Stimulated activated CD8-positive, alpha-beta memory T cell treated with anti-CD3 and anti-CD28 coated beads, Interleukin-4, amount 100 ng/mL, for 48 hours (primary cell): Measurements from ENCODE around the gene NSL1.
"Not testable (repeated sequence)": the region's sequence is repeated elsewhere in the genome, so short reads cannot be mapped to it uniquely, and the experiment has no call there.

Source experiments
- DNase-seq: peaks from one replicate; pipeline ENCODE4 v3.0.0-alpha.2; 2020

Gene NSL1

GRCh38 chr1:212791676-212792395 lies at the start of gene NSL1, which contains the start of gene TATDN3:
Gene NSL1 (minus strand): TSS chr1:212791777. CDS start chr1:212791763, 14 bp downstream.
Gene TATDN3 (plus strand): TSS chr1:212791894. CDS start chr1:212791922, 28 bp downstream.
- DNase-seq = peak; percentile 100

DNA sequence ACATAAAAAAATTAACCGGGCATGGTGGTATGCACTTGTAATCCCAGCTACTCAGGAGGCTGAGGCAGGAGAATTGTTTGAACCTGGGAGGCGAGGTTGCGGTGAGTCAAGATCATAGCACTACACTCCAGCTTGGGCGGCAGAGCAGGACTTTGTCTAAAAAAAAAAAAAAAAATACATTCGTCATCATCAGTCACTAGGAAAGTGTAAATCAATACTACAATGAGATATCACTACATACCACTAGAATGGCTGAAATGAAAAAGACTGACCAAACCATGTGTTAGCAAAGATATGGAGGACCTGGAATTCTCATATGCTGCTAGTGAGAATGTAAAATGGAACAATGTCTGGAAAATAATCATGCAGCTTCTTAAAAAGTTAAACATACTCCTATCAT lies 46.6 kb upstream of the NSL1 start:
- DNase-seq = no peak

DNA sequence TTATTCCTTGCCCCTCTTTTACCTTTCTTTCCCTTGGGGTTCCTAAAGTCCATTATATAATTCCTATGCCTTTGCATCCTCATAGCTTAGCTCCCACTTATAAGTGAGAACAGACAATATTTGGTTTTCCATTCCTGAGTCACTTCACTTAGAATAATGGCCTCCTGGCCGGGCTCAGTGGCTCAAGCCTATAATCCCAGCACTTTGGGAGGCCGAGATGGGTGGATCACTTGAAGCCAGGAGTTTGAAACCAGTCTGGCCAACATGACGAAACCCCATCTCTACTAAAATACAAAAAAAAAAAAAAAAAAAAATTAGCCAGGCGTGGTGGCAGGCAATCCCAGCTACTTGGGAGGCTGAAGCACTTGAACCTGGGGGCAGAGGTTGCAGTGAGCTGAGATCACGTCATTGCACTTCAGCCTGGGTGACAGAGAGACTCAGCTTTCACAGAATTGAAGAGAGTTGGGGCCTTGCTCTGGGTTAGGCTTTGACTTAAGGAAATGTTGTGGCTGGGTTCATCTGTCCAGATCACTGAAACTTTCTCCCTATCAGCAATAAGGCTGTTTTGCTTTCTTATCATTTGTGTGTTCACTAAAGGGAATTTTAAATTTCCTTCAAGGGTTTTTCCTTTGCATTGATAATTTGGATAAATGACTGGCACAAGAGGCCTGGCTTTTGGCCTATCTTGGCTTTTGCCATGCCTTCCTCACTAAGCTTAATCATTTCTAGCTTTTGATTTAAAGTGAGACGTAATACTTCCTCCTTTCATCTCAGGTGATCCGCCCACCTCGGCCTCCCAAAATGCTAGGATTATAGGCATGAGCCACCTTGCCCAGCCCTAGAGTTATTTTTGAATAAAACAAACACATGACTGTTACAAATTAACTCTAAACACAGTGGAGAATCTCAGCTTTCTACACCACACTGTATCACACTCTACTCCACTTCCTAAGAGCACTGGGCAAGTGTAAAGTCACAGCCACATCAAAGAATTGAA lies 41.9 kb upstream of the NSL1 start:
- DNase-seq = not testable (repeated sequence)

GRCh38 chr1:212828395-212828794 lies 36.8 kb upstream of the NSL1 start:
- DNase-seq = no peak

- no peak for DNase-seq
Observed at GRCh38 chr1:212827831-212828278, 36.3 kb upstream of the NSL1 start.

DNA sequence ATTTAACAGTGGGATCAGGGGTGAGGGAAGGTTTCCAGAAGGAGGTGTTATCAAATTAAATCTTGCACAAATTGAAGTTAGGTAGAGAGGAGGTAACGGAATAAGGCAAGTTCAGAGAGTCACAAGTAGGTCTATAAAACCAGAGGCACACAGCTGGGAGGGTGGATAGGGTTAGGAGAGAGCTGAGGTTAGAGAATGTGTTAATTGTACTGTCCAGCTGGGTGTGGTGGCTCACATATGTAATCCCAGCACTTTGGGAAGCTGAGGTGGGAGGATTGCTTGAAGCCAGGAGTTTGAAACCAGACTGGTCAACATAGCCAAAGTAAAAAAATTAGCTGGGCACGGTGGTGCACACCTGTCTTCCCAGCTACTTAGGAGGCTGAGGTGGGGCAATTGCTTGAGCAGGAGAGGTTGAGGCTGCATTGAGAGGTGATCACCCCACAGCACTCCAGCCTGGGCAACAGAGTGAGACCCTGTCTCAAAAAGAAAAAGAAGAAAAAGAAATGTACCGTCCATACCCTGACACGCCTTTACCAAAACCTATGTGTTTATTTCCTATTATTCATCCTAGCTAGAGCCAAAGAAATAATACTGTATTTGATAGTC lies 35.7 kb upstream of the NSL1 start:
- no peak for DNase-seq

DNA sequence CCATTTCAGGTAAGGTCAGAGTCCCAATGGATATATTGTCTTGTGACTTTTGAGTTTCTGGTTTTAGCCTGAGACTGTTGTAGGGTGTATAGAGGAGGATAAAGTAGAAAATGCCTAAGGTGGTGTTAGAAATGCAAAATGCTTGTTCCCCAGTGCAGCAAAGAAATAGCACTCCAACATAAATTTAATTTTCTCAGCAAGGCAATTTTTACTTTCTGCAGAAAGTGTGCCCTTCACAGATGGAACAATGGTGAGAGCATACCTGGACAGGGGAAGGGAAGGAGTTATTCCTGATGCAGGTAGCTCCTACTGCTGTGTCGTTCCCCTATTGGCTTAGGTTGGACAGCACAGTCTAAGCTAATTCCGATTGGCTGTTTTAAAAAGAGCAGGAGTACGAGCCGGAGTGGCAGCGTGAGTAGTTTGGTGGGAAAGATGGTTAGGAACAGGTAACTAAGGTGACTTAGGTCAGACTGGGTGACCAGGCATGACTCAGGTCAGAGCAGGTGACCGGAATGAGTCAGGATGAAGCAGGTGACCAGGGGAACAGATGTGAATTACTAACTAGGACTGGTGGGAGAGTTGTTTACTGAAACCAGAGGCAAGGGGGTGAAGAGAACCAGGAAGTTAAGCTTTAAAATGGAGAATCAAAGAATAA lies 34.3 kb upstream of the NSL1 start:
- DNase-seq = no peak

- DNase-seq = no peak
Observed at GRCh38 chr1:212824201-212824600, 32.6 kb upstream of the NSL1 start.

GRCh38 chr1:212822956-212823355 lies 31.4 kb upstream of the NSL1 start:
- no peak for DNase-seq

DNA sequence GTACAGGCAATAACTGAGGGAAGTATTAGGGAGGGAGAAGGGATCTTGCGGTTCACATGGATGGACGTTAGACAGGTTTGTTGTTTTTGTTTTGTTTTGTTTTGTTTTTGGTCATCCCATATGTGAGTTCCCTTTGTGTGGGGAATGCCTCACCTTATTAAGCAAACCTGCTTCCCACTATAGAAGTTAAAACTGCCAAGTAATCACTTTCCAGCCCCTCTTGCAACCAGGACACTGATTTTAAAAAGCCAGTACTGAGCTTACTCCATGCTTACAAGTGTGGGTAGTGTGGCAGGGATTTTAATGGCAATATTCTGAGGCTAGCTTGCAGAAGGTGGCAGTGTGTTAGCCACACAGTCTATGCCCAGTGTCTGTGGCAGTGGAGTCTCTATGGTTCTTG lies 29.4 kb upstream of the NSL1 start:
- no peak for DNase-seq

DNA sequence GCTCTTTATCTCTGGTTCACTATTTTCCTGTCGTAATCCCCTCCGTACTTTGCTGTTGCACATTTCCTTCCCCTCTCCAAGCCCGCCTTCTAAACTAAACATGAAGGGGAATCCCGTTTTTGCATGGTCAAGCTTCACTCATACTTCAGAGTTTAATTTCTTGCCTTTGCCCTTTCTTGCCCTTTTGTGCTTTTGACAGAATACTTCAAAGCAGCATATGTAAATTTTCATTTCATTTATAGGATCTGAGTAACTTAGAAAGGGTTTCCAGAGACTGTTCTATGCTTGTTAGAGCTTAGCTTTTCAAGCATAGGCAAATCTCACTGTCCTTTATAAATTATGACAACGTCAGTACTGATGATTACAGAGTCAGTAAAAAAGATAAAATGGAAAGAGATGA lies 28.1 kb upstream of the NSL1 start:
- DNase-seq = no peak

GRCh38 chr1:212816567-212817278 lies 25.1 kb upstream of the NSL1 start:
- DNase-seq = no peak

DNA sequence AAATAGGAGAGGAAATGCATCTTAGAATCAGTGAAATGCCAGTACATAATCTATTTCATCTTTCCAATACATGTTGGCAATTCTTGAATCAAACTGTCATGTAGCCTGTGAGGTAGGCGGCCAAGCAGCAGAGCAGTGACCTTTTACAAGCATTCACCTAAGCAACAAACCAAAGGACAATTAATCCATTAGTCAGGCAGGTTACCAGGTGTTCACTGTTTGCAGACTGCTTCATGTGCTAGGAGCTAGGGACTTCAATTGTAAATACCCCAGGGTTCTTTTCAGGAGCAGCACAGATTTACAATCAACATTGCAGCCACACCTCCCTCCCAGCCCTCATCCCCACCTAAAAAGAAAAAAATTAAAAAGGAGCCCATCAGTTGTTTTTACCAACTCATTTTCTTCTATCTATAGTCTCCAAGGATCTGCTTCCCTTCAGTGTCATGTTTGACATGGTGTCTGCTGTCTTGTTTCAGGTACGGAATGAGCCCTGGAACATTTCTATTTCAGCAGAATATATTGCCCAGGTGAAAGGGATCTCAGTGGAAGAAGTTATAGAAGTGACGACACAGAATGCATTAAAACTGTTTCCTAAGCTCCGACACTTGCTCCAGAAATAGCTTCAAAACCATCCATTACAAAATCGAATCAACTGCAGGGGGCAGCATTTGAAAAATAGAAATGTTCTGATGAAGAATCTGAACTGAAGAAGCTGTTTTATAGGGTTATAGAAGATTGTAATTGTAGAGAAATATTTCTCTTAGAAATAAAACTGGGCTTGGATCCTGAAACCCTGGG lies 23.2 kb upstream of the NSL1 start:
- DNase-seq = no peak

GRCh38 chr1:212805767-212806166 lies 14.2 kb upstream of the NSL1 start:
- DNase-seq = no peak

- DNase-seq = no peak
Observed at GRCh38 chr1:212797681-212798080, 6.1 kb upstream of the NSL1 start.

- no peak for DNase-seq
Observed at GRCh38 chr1:212794561-212795014, 3.0 kb upstream of the NSL1 start.

- DNase-seq = no peak
Observed at GRCh38 chr1:212792396-212792908, 875 bp upstream of the NSL1 start.

GRCh38 chr1:212791261-212791675 lies 309 bp downstream of the NSL1 start:
- no peak for DNase-seq

DNA sequence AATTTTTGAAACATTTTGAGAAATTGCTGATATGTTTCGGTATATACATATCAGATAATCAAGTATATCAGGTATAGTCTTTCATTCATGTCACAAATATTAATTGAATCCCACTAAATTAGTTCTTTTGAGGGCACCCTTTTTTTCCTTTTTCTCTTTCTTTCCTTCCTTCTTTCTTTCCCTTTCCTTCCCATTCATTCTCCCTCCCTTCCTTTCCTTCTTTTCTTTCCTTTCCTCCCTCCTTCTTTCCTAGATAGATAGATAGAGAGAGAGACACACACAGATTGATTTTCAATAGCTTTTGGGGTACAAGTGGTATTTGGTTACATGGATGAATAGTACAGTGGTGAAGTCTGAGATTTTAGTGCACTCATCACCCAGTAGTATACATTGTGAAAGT lies 5.7 kb downstream of the NSL1 start:
- DNase-seq = no peak

DNA sequence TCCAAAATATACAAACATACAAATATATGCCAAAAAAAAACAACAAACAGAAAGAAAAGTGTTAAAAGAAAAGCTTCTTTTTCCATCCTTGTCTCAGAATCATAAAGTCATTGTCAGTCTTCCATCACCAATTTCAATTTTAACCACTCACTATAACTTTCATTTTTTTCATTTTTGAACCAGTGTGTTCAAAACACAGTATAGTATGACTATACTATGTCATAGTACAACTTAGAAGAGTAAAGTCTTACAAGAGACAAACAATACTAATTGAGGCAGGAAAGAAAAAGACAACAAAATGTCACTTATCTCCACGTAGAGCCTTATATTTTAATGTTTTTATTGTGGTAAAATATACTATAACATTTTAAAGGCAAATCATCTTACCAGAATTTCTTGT lies 7.6 kb downstream of the NSL1 start:
- no peak for DNase-seq
